GM12875 (cell line): ENCODE results near the gene SULT4A1.
"Not testable (repeated sequence)": the region's sequence is repeated elsewhere in the genome, so short reads cannot be mapped to it uniquely, and the experiment has no call there.

Experiments used
- H3K4me3 ChIP-seq: one replicate; pipeline ENCODE4 v1.5.1; 2011; ENCODE audit warnings: low read depth, low read length, control low read depth
- TF ChIP-seq, protein P1 (sequence below): IDR thresholded peaks from 2 replicates; pipeline ENCODE4 v1.5.1; 2011; ENCODE audit warnings: low read depth, mild to moderate bottlenecking, control low read depth, inconsistent platforms, low read length, moderate library complexity, borderline replicate concordance; ENCODE audit not compliant: insufficient read depth

SULT4A1 gene

DNA sequence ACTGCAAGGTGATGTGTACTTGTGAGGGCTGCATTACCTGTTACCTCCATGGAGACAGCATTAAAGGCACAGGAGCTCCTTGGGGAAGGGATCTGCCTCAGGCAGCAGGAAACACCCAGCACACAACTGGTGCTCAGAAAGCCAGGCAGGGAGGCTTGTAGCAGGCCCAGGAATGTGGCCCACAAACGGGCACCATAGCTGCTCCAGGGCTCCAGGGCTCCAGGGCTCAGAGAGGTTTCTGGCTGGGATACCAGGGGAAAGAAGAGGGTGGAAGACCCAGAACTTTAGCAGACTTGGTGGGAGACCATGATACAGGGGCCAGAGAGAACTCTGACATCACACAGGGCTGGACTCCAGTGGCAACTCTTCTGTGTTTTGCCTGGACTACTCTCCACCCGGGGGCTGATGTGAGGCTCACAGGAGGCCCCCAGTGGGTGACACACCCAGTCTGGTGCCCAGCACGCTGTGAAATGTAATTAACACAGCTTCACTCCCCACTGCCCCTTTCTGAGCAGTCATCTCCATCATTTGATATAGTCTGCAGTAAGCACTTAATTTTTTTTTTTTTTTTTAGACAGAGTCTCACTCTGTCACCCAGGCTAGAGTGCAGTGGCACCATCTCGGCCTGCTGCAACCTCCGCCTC is 14.7 kb upstream of the SULT4A1 start:
- TF ChIP-seq, protein P1, sequence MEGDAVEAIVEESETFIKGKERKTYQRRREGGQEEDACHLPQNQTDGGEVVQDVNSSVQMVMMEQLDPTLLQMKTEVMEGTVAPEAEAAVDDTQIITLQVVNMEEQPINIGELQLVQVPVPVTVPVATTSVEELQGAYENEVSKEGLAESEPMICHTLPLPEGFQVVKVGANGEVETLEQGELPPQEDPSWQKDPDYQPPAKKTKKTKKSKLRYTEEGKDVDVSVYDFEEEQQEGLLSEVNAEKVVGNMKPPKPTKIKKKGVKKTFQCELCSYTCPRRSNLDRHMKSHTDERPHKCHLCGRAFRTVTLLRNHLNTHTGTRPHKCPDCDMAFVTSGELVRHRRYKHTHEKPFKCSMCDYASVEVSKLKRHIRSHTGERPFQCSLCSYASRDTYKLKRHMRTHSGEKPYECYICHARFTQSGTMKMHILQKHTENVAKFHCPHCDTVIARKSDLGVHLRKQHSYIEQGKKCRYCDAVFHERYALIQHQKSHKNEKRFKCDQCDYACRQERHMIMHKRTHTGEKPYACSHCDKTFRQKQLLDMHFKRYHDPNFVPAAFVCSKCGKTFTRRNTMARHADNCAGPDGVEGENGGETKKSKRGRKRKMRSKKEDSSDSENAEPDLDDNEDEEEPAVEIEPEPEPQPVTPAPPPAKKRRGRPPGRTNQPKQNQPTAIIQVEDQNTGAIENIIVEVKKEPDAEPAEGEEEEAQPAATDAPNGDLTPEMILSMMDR: no peak
- H3K4me3 ChIP-seq: no peak overlapping the region

DNA sequence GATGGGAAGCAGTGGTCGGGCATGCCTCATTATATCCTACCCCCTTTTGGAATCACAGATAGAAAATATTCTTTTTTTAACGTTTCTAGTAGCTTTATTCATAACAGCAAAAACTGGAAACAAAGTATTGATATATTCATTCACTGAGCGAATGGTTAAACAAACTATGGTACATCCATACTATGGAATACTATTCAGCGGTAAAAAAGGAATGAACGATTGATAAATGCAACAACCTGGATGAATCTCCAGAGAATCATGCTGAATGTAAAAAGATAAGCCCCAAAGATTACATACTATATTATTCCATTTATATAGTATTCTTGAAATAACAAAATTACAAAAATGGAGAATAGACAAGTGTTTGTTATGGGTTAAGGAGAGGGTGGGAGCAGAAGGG is 7.5 kb upstream of the SULT4A1 start:
- TF ChIP-seq, protein P1: no peak
- H3K4me3 ChIP-seq: no peak overlapping the region

DNA sequence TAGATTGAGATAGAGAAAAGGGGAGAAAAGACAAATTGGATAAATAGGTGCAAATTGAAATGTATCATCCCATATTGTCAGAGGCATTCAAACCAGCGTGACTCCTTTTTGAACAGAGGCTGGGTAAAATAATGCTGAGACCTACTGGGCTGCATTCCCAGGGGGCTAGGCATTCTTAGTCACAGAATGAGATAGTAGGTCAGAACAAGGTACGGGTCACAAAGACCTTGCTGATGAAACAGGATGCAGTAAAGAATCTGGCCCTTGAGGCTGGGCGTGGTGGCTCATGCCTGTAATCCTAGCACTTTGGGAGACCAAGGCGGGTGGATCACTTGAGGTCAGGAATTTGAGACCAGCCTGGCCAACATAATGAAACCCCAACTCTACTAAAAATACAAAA is 6.7 kb upstream of the SULT4A1 start:
- H3K4me3 ChIP-seq: not testable (repeated sequence)

DNA sequence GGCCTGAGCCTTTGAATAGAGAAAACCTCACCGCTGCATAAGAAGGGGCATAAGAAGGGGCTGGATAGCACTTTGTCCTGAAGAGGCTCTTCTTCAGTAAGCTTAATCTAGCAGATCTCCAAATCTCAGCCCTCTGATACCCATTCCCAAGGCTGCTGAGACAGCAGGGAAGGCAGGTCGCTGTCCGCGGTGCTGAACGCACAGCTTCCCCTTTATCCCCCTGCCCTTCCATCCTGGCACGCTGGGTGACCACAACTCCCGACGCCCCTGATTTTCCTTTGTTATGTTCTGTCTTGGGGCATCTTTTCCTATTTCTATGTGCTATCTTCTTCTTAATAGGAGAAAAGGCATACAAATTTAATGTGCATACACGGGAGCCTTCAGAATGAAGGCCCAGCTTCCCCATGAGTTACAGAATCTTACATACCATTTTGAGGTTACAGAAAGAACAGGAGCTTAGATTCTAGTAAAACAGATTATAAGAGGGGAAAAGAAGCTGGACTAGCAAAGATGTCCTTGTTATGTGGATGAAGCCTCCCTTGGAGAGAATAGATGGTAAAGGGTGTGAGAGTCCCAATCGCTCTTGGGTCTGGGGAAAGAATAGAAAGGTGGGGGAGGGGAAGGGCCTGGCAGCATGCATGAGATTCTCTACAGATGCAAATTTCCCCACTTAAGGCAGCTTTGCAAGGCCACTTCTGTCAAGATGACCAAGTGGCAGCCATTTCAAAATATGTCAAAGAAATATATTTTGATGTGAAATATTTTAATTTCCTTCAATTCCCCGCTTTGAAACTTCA is 5.7 kb upstream of the SULT4A1 start:
- H3K4me3 ChIP-seq: no peak overlapping the region
- TF ChIP-seq, protein P1: no peak

DNA sequence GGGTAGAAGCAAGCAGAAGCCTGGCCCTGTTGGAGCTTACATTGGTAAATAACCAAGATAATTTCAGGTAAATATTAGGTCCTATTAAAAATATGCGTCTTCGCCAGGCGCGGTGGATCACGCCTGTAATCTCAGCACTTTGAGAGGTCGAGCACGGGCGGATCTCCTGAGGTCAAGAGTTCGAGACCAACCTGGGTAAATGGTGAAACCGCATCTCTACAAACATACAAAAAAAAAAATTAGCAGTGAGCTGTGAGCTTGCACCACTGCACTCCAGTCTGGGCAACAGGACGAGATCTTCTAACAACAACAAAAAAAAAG is 529 bp upstream of the SULT4A1 start:
- TF ChIP-seq, protein P1: no peak
- no peak overlapping the region for H3K4me3 ChIP-seq

DNA sequence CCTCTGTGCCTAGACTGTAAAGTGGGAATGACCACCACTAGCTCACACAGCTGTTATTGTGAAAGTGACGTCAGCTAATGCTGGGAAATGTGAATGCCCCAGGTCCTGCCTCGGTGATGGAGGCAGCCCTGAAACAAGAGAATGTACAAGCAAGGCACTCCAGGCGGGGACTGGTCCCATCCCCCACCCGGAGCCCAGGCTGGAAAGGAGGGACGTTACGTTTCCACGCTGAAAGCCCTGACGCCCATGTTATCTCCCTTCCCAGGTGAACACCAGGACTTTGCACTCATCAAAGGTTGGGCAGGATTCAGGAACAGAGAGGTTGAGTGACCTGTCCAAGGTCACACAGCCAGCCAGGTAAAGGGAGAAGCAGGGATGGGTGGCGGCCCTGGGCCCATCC is 784 bp downstream of the SULT4A1 start:
- no peak overlapping the region for H3K4me3 ChIP-seq
- TF ChIP-seq, protein P1: no peak

DNA sequence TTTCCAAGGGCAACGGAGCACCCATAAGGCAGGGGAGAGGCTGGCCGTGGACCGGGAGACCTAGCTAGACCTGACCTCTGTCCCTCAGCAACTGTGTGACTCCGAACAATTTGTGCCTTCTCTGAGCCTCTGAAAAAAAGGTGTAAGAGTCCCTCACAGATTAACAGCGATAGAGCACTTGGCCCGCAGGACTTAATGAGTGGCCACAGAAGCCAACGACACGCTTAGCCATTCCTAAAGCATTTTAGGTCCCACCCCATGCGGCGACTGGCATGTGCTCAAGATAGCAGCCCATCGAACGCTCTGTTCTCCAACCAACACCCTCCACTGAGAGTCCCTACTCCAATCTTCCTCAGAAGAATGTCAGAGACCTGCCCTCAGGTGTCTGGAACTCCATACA is 1.5 kb downstream of the SULT4A1 start:
- H3K4me3 ChIP-seq: no peak overlapping the region
- TF ChIP-seq, protein P1: no peak
